ENCODE measurements around the gene S100A1.

DNA sequence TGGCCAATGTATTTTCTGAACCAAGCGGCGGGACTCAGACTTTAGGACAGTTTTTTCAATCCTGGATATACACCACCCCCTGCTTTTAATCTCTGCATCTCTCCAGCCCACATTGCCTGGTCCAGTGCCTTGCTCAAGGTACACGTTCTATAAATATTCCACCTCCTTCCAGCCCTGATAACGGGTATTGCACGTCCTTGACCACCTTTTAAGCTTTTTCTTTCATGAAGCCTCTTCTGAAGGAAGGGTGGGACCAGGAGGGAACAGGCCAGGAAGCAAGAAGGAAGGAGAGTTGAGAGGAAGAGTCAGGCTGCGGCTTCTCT lies 18.7 kb upstream of the S100A1 start:
- TF ChIP-seq, protein P1, sequence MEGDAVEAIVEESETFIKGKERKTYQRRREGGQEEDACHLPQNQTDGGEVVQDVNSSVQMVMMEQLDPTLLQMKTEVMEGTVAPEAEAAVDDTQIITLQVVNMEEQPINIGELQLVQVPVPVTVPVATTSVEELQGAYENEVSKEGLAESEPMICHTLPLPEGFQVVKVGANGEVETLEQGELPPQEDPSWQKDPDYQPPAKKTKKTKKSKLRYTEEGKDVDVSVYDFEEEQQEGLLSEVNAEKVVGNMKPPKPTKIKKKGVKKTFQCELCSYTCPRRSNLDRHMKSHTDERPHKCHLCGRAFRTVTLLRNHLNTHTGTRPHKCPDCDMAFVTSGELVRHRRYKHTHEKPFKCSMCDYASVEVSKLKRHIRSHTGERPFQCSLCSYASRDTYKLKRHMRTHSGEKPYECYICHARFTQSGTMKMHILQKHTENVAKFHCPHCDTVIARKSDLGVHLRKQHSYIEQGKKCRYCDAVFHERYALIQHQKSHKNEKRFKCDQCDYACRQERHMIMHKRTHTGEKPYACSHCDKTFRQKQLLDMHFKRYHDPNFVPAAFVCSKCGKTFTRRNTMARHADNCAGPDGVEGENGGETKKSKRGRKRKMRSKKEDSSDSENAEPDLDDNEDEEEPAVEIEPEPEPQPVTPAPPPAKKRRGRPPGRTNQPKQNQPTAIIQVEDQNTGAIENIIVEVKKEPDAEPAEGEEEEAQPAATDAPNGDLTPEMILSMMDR (conservative IDR thresholded peaks at IDR 0.05), result no peak
- TF ChIP-seq EZH2 (IDR thresholded peaks at IDR 0.05; ENCODE audit: low read depth), result no peak

All from PC-9 (cell line).